ENCODE measurements around the gene GASK1A. TPM values are rescaled to one million over a fixed set of nuclear protein-coding genes. Genes with fewer than 3 reads are reported as not detected.

GASK1A gene
- total RNA-seq, 1 donor from 2014 or later: 1.6 TPM

DNA sequence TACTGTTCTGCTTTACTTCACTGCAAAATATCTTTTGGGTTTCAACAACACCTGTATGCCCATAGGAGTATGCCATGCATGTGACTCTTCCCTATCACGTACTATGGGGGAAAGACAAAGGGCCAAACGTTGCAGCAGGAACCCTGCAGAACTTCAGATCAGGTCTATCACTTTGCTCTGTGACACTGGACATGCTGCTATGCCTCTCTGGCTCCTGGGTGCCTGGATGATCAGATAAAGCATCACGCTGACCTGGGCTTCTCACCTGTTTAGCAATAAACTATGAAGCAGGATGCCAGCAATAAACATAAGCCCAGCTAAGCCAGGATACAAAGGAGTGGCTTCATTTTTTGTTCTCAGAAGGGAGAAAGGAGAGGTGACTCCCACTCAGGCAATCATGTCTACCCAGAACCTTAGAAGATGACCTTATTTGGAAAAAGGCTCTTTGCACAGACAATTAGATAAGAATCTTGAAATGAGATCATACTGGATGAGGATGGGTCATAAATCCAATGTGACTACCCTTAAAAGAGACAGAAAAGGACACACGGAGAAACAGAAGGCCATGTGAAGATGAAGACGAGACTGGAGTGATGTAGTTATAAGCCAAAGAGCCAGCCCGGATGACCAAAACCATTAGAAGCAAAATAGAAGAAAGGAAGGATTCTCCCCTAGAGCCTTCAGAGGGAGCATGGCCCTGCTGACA is 107.5 kb downstream of the GASK1A start:
- no peaks in the 10 kb centered on the region for H3K27me3 ChIP-seq (ENCODE audit: low read depth)
- H3K4me3 ChIP-seq: no peak overlapping the region
- H3K9me3 ChIP-seq (replicated peaks): no peaks in the 10 kb centered on the region
- H3K27ac ChIP-seq (replicated peaks): no peak overlapping the region
- H3K4me1 ChIP-seq: no peaks in the 10 kb centered on the region
- intact Hi-C loops (cut with micrococcal nuclease): no loop called here
- no peak for TF ChIP-seq CTCF (IDR thresholded peaks at IDR 0.05; ENCODE audit: borderline replicate concordance)
- DNase-seq: no peak
- H3K36me3 ChIP-seq: peaks cover 29% of the 10 kb centered on the region

- H3K4me1 ChIP-seq: no peaks in the 10 kb centered on the region
- no peak overlapping the region for H3K4me3 ChIP-seq
- no peaks in the 10 kb centered on the region for H3K27me3 ChIP-seq (ENCODE audit: low read depth)
- no peaks in the 10 kb centered on the region for H3K9me3 ChIP-seq (replicated peaks)
- intact Hi-C loops (cut with micrococcal nuclease): no loop called here
- no peak for DNase-seq
- no peak for TF ChIP-seq CTCF (IDR thresholded peaks at IDR 0.05; ENCODE audit: borderline replicate concordance)
- peaks cover 26% of the 10 kb centered on the region for H3K36me3 ChIP-seq
- H3K27ac ChIP-seq (replicated peaks): no peak overlapping the region
Observed at GRCh38 chr3:43087249-43087776, 108.2 kb downstream of the GASK1A start.

DNA sequence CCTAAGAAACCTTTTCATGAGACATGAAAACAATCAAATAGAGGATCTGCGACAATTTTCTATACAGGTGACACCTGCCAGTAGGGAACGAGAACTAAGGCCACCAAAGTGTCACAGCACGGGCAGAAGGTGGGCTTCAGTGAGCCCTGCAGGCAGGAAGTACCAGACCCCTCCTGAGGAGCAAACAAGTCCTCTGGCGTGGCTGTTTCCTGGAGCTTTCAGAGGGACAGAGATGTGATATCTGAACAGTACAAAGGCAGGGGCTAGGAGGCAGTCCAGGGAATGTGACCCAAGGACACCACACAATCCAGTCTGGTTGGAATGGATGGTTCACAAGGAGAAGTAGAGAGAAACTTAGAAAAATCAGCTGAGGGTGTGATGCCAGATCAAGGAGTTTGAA is 110.0 kb downstream of the GASK1A start:
- H3K4me1 ChIP-seq: peaks cover 5% of the 10 kb centered on the region
- intact Hi-C loops (cut with micrococcal nuclease): no loop called here

GRCh38 chr3:43090238-43090637 is 111.1 kb downstream of the GASK1A start:
- intact Hi-C loops (cut with micrococcal nuclease): no loop called here
- peaks cover 14% of the 10 kb centered on the region for H3K4me1 ChIP-seq

More for the DNA sequence above, 110.0 kb downstream of the GASK1A start:
- Histone ChIP-seq H3K36me3 (peaks cover 21% of the 10 kb centered on the region), H3K4me3 (no peak overlapping the region), H3K27ac (replicated peaks) (no peak overlapping the region), H3K27me3 (ENCODE audit: low read depth) (no peaks in the 10 kb centered on the region), H3K9me3 (replicated peaks) (no peaks in the 10 kb centered on the region)
- no peak for TF ChIP-seq CTCF (IDR thresholded peaks at IDR 0.05; ENCODE audit: borderline replicate concordance)
- DNase-seq: no peak

DNA sequence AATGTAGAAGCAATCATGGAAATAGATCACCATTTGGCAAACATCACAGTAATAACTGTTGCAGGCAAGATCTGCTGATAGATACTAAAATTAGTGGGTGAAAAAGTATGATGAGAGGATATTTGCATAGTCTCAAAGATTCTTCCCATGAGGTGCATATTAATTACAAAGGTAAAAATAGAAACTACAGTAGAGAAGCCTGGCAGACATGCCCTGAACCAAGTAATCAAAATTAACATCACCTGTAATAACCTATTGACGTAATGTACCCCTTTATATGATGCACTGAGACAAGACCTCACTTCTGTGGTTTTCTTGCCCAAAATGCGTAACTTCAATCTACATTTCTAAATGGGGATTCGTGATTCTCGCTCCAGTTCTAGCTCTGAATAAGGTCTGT is 112.4 kb downstream of the GASK1A start:
- Histone ChIP-seq H3K27me3 (ENCODE audit: low read depth) (no peaks in the 10 kb centered on the region), H3K4me3 (no peak overlapping the region), H3K27ac (replicated peaks) (no peak overlapping the region), H3K4me1 (peaks cover 14% of the 10 kb centered on the region), H3K36me3 (peaks cover 12% of the 10 kb centered on the region), H3K9me3 (replicated peaks) (no peaks in the 10 kb centered on the region)
- TF ChIP-seq CTCF (IDR thresholded peaks at IDR 0.05; ENCODE audit: borderline replicate concordance): no peak
- DNase-seq: no peak
- intact Hi-C loops (cut with micrococcal nuclease): no loop called here

More at GRCh38 chr3:43090238-43090637, 111.1 kb downstream of the GASK1A start:
- H3K36me3 ChIP-seq: peaks cover 21% of the 10 kb centered on the region
- H3K27ac ChIP-seq (replicated peaks): no peak overlapping the region
- DNase-seq: no peak
- no peaks in the 10 kb centered on the region for H3K27me3 ChIP-seq (ENCODE audit: low read depth)
- H3K4me3 ChIP-seq: no peak overlapping the region
- TF ChIP-seq CTCF (IDR thresholded peaks at IDR 0.05; ENCODE audit: borderline replicate concordance): no peak
- no peaks in the 10 kb centered on the region for H3K9me3 ChIP-seq (replicated peaks)

Data from left ventricle myocardium inferior (tissue), 1 donor.